Stimulated activated CD4-positive, alpha-beta T cell treated with anti-CD3 and anti-CD28 coated beads, Interleukin-2, amount 100 ng/mL, for 48 hours (primary cell): Measurements from ENCODE around the gene CBX2.

Experiments
- DNase-seq, 2 donors: peaks; one replicate each; pipeline ENCODE4 v3.0.0-alpha.2; 2020

The CBX2 gene

DNA sequence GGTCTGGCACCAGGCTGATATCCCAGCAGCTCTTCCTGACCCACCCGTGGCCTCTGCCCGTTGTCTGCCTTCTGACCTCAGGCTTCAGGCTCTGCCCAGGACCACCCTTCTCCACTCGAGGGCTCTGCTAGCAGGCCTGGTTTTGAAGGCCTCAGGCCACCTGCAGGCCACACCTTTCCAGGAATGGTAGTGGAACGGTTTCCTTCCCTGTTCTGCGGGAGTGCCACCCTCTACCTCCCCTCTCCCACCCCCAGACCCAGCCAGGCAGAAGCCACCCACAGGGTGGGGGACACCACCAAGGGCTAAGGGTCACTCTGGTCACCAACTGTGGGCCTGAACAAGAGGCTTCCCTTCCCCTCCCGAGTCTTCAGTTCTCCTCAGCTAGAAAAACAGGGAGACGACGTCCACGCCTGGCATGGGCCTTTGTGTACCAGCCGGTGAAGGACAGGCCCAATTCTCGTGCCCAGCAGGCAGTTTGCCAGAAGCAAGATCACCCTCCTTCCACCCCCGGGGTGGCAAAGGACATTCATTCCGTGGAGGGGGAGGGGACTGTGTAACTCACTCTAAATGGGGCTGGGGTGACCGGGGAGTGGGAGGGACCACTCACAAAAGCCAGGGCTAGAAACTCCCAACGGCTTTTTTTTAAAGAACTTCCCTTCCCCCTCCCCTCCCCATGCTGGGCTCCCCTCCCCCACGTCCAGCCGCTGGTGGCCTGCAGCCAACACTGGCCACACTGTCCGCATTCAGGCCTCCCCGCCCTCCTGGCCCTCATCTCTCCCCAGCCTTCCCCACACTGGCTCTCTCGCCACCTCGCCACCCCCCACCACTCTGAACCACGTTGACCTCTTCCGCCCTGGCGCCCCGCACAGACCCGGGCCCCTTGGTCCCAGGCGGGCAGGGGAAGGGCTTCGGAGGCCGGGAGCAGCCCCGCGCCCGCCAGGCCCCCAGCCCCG lies 53.6 kb downstream of the CBX2 start:
- no peak for DNase-seq

DNA sequence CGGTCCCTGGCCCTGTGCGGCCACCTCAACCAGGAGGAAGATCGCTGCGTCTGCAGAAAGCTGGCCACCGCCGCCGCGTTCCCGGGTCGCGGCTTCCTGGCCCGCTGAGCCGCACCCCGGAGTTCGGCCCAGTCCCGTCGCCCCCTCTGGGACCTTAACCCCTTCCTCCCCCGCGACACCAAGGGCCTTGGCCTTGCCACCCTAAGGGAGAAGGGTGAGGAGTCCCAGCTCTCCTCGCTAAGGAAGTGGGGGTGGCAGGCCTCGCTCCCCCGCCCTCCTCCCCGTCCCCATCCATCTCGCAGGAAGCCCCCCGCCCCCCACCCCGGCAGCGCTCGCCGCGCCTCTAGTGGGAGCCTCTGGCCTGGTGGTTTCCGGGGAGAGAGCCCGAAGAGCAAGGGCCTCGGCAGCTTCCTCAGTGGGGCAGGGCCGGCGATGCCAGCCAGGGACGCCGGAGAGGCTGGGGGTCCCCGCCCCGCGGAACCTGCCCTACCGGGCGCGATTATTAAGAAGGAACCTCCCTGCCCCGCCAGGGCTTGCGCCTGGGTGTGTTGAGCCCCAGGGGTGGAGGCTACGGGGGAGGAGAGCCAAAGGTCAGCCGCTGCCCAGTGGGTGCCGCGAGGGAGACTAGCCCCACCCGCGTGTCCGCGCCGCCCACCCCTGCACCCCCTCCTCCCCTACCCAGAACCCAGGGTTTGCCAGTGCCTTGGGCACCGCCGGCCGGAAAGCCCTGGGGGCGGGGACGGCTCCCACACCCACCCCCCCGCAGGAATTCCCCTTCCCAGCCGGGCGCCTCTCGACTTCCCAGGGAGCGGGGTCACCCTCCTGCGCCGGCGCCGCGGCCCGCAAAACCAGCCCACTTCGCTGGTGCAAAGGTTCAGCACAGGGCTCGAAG lies 54.5 kb downstream of the CBX2 start:
- no peak for DNase-seq

DNA sequence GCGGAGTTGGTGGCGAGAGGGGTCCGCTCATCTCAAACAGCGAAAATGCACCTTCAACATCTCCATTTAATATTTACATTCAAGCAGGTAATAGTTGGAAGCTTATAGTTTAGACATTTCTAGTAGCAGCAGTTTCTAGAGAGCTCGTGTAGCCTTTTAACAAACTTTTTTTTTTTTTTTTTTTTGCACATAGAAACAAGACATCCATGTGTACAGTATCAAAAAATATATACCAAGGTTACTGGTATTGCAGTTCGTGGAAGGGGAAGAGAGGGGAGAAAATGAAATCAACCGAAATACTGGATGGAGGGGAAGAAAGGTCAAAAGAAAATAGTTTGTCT lies 55.1 kb downstream of the CBX2 start:
- DNase-seq = no peak

DNA sequence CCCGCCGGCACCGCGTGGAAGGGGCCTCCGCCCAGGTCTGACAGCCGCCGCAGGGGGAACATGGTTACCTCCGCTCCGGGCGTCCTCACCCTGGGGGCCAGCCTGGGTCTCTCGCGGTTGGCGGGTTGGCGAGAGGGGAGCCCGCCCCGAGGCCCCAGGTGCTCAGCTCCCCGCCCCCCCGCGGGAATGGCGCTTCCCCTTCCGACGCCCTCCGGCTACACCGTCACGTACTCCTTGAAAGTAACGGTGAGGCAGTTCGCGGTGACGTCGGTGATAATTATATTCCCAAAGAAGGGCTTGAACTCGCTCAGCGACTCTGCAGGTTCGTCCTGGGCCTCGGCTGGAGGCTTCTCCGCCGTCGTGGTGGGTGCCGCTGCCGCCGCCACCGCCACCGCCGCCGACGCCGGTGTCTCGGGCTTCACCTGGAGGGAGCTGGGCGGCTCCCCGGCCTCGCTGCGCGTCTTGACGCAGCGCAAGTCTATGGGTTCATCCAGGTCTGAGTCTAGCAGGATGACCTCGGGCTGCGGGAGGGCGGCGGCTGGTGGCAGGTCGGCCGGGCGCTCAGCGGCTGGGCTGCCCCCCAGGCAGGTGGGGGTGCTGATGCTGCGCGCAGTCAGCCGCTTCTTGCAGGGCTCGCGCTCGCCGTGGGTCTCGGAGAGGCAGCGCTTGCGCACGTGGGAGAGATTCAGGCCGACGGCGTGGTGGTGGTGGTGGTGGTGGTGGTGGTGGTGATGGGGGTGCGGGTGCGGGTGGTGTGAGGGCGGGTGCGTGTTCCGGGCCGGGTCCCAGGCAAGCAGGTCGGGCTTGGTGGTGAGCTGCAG lies 56.0 kb downstream of the CBX2 start:
- DNase-seq = no peak

GRCh38 chr17:79834565-79835469 lies 56.9 kb downstream of the CBX2 start:
- DNase-seq = peak in 1 of 2 donors; percentile 60

DNA sequence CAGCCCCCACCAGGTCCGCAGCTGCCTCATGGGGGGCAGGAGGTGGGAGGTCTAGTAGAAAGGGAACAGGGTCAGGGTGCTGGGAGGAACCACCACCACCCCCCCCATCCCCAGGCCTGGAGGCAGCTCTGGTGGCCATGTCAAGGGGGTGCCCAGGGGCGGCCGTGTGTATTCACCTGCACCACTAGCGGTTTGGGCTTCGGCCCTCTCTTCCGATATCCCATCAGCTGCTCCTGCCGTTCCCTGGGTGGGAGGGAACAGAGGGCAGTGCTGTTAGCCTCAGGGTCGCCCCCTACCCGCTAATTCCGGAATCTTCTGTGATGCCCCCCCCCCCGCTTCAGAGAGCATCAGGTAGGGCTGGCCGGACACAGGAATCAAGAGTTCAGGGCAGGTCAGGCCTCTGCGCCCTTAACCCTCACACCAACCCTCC lies 57.5 kb downstream of the CBX2 start:
- DNase-seq = no peak

DNA sequence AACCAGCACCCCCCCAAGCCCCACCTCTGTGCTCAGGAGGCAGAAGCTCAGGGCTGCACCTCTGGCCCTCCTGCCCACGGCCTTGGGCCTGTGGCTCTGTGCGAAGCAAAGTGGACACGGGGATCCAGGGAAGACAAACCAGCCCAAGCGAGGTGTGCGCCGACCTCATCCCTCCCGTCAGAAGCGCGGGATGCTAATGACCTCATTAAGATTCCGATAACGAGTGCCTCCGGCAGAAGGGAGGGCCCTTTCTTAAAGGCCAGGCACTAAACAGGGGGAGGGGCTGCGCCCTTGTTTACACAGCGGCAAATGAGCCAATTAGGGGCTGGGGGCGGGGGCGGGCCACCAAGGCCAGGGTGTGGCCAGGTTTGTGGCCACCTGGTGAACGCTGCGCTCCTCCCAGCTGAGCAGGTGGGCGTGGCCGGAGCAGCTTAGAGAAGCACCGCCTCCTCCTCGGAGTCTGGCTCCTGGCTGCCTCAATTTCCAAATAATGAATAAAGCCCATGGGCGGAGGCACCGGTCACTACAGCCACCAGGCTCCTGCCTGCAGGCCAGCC lies 58.1 kb downstream of the CBX2 start:
- DNase-seq = no peak

DNA sequence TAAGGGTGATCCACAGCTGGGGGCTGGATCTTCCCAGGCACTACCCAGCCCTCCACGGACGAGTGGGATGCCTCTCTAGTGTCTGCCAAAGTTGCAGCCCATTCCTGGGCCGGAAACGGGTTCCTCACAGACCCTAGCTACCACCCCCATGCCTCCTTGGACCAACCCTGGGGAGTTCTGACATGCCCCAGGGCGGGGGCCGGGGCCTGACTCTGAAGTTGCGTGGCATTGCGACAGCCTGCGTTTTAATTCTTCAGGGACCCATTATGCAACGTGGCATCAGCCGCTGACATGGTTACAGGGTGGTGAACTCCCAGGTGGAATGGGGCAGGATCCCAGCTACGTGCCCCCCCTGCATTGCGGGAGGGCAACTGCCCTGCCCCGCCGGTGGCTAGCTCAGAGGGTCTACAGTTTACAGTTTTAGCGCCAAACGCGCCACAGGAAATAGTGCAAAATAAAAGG lies 58.6 kb downstream of the CBX2 start:
- DNase-seq = no peak

GRCh38 chr17:79836972-79837887 lies 59.3 kb downstream of the CBX2 start:
- DNase-seq = no peak
